K562 (cell line): ENCODE measurements around the gene HMX2. TPM values are rescaled to one million over a fixed set of nuclear protein-coding genes. Genes with fewer than 3 reads are reported as not detected.

Source experiments
- CC2D1A ChIP-seq: fragments of 450-650 bp; IDR thresholded peaks from 2 replicates; pipeline ENCODE4 v1.6.1; 2017; ENCODE audit warnings: mild to moderate bottlenecking
- CSDE1 ChIP-seq, 2 experiments: fragments of 450-650 bp; IDR thresholded peaks; 2 replicates each; pipeline ENCODE4 v1.6.1; 2016; ENCODE audit warnings: mild to moderate bottlenecking in 1 of 2
- ETV1 ChIP-seq: fragments of 450-650 bp; conservative IDR thresholded peaks from 2 replicates; pipeline ENCODE4 v1.6.1; 2016; ENCODE audit warnings: missing genetic modification characterization, control low read depth, low read depth, missing compliant biosample characterization
- FIP1L1 ChIP-seq: fragments of 200-400 bp; formaldehyde crosslinking; IDR thresholded peaks from 2 replicates; pipeline ENCODE4 v1.6.1; 2018; ENCODE audit warnings: mild to moderate bottlenecking, low read depth, low read length; ENCODE audit not compliant: poor library complexity, severe bottlenecking
- FOXM1 ChIP-seq, 2 experiments: fragments of 450-650 bp in 1 of 2; sonication (generic) in 1 of 2; formaldehyde crosslinking in 1 of 2; IDR thresholded peaks; 2 replicates each; pipeline versions ENCODE4 v1.6.1 to v1.9.0; 2017 to 2022; ENCODE audit warnings: low read depth in 2 of 2, mild to moderate bottlenecking in 2 of 2, missing genetic modification reagents in 1 of 2, moderate library complexity in 1 of 2
- GTF2E2 ChIP-seq: fragments of 200-800 bp; sonication (Bioruptor generic); IDR thresholded peaks from 2 replicates; pipeline ENCODE4 v1.6.1; 2016; ENCODE audit warnings: missing genetic modification characterization, missing compliant biosample characterization
- ILF3 ChIP-seq: fragments of 450-650 bp; IDR thresholded peaks from 2 replicates; pipeline ENCODE4 v1.6.1; 2018; ENCODE audit warnings: antibody characterized with exemption, mild to moderate bottlenecking, moderate library complexity, borderline replicate concordance
- KDM4B ChIP-seq, 2 experiments: fragments of 450-650 bp in 1 of 2; sonication (generic) in 1 of 2; IDR thresholded peaks; 2 replicates each; pipeline ENCODE4 v1.6.1; 2016 to 2017; ENCODE audit warnings: borderline replicate concordance in 2 of 2, antibody characterized with exemption in 1 of 2, low read depth in 1 of 2, mild to moderate bottlenecking in 1 of 2
- NR2C2 ChIP-seq, 2 experiments: fragments of 200-800 bp in 1 of 2; sonication (Bioruptor generic) in 1 of 2; sonication (generic) in 1 of 2; formaldehyde crosslinking in 1 of 2; IDR thresholded peaks; 2 replicates each; pipeline versions ENCODE4 v1.6.1 to v1.8.0; 2016 to 2022; ENCODE audit warnings: mild to moderate bottlenecking in 1 of 2, missing compliant biosample characterization in 1 of 2, missing genetic modification characterization in 1 of 2, missing genetic modification reagents in 1 of 2
- OTX1 ChIP-seq: fragments of 450-650 bp; formaldehyde crosslinking; IDR thresholded peaks from 2 replicates; pipeline ENCODE4 v1.4.0; 2022; ENCODE audit warnings: mild to moderate bottlenecking
- RBM34 ChIP-seq: fragments of 200-400 bp; formaldehyde crosslinking; IDR thresholded peaks from 2 replicates; pipeline ENCODE4 v1.6.1; 2018; ENCODE audit warnings: low read length, borderline replicate concordance; ENCODE audit not compliant: insufficient read depth
- RBM39 ChIP-seq: fragments of 200-400 bp; formaldehyde crosslinking; optimal IDR thresholded peaks from 2 replicates; pipeline ENCODE3; 2018; ENCODE audit warnings: low read depth, low read length
- SMAD3 ChIP-seq: fragments of 450-650 bp; formaldehyde crosslinking; conservative IDR thresholded peaks from 2 replicates; pipeline ENCODE4 v1.4.0; 2020; ENCODE audit warnings: mild to moderate bottlenecking
- SMARCE1 ChIP-seq: fragments of 450-650 bp; IDR thresholded peaks from 2 replicates; pipeline ENCODE4 v1.7.1; 2016; ENCODE audit warnings: mild to moderate bottlenecking
- STAT5B ChIP-seq: fragments of 250-450 bp; sonication (Bioruptor Pico); IDR thresholded peaks from 2 replicates; pipeline ENCODE4 v1.8.0; 2021; ENCODE audit warnings: mild to moderate bottlenecking, inconsistent platforms
- TFAM ChIP-seq: fragments of 250-450 bp; sonication (Bioruptor Pico); conservative IDR thresholded peaks from 2 replicates; pipeline ENCODE4 v1.5.0; 2021; ENCODE audit warnings: mild to moderate bottlenecking, moderate library complexity
- TGIF2 ChIP-seq: sonication (generic); formaldehyde crosslinking; IDR thresholded peaks from 2 replicates; pipeline ENCODE4 v1.8.1; 2022; ENCODE audit warnings: mild to moderate bottlenecking, missing genetic modification reagents, moderate library complexity
- ZBED1 ChIP-seq: IDR thresholded peaks from 2 replicates; pipeline ENCODE4 v1.6.1; 2014
- ZBTB34 ChIP-seq: fragments of 250-450 bp; sonication (Bioruptor Pico); IDR thresholded peaks from 2 replicates; pipeline ENCODE4 v1.8.0; 2021; ENCODE audit warnings: mild to moderate bottlenecking, moderate library complexity
- ZC3H11A ChIP-seq: IDR thresholded peaks from 2 replicates; pipeline ENCODE4 v1.6.1; 2012; ENCODE audit warnings: low read depth, low read length, improper control_type of control experiment
- ZMIZ1 ChIP-seq, 2 experiments: fragments of 150-350 bp in 1 of 2; IDR thresholded peaks; 2 replicates each; pipeline ENCODE4 v1.6.1; 2012 to 2016; ENCODE audit warnings: low read depth in 2 of 2, low read length in 2 of 2, mild to moderate bottlenecking in 1 of 2, moderate library complexity in 1 of 2
- ZNF133 ChIP-seq: fragments of 250-450 bp; sonication (Bioruptor Pico); IDR thresholded peaks from 2 replicates; pipeline ENCODE4 v1.4.0; 2020; ENCODE audit warnings: mild to moderate bottlenecking
- ZNF212 ChIP-seq: fragments of 450-650 bp; formaldehyde crosslinking; IDR thresholded peaks from 2 replicates; pipeline ENCODE4 v1.4.0; 2020; ENCODE audit warnings: mild to moderate bottlenecking
- ZNF282 ChIP-seq: sonication (generic); formaldehyde crosslinking; IDR thresholded peaks from 2 replicates; pipeline ENCODE4 v1.8.1; 2023; ENCODE audit warnings: missing genetic modification reagents
- ZNF324 ChIP-seq: fragments of 250-450 bp; sonication (Bioruptor Pico); IDR thresholded peaks from 2 replicates; pipeline ENCODE4 v1.4.0; 2020; ENCODE audit warnings: mild to moderate bottlenecking
- ZNF384 ChIP-seq: IDR thresholded peaks from 2 replicates; pipeline ENCODE4 v1.6.1; 2012; ENCODE audit warnings: low read depth, low read length, improper control_type of control experiment
- polyA plus RNA-seq, 8 experiments: library from polyadenylated mRNA; depleted of rRNA in 4 of 8; stranded (reverse) in 5 of 8; unstranded in 3 of 8; fragments of >200 nt; fragmentation: Nextera tagmentation in 2 of 8; fragmentation: Illumina TruSeq in 1 of 8; extraction: Ambion mirVana in 2 of 8; extraction: Trizol in 1 of 8; gene quantifications; 2 replicates each; pipeline versions ENCODE4 v1.2.1 to v1.2.3, GENCODE V29; 2011 to 2014; ENCODE audit warnings: inconsistent platforms in 1 of 8, missing spikeins in 1 of 8
- total RNA-seq, 7 experiments: library from RNA; depleted of rRNA in 6 of 7; stranded (reverse); fragments of >200 nt in 6 of 7; fragmentation: Illumina TruSeq in 2 of 7; extraction: Trizol in 2 of 7; gene quantifications; 2 replicates each; pipeline versions ENCODE4 v1.2.1 to v1.2.3, GENCODE V29; 2011 to 2021; ENCODE audit warnings: low replicate concordance in 1 of 7

Gene HMX2
- total and polyA plus RNA-seq, 9 of the 15 experiments (the other 6 are each of a cell fraction or from before 2014, with no cell fraction given), result 0.07 to 0.58 (median 0.09) TPM; not detected in 2

- TF ChIP-seq ETV1 (tag) (0 out of 2 replicates have a peak, but pooled peaks have one; percentile 21), TFAM (no peak), ZNF384 (no peak), GTF2E2 (no peak), ZNF212 (no peak), RBM39 (no peak), CC2D1A (peak; percentile 68), FOXM1 (IDR thresholded peaks at IDR 0.05; ENCODE audit: low read depth) (peak; percentile 84), FOXM1 (CRISPR knock-in tag; IDR thresholded peaks at IDR 0.05; ENCODE audit: low read depth) (no peak), SMAD3 (CRISPR knock-in tag) (no peak), SMARCE1 (0 out of 2 replicates have a peak, but pooled peaks have one; percentile 12), ZNF133 (CRISPR knock-in tag) (no peak), ZC3H11A (no peak), ZNF324 (CRISPR knock-in tag) (no peak), ILF3 (no peak), KDM4B (IDR thresholded peaks at IDR 0.05; ENCODE audit: borderline replicate concordance in 2 of 2, low read depth in 1 of 2) (peak in 1 of 2 experiments; percentile 51; a peak in 1 of 4 replicates), ZMIZ1 (IDR thresholded peaks at IDR 0.05; ENCODE audit: low read depth in 2 of 2, low read length in 2 of 2) (no peak), RBM34 (no peak), TGIF2 (CRISPR knock-in tag) (no peak), NR2C2 (CRISPR knock-in tag; IDR thresholded peaks at IDR 0.05) (peak; percentile 95), NR2C2 (tag; IDR thresholded peaks at IDR 0.05) (peak; percentile 99), CSDE1 (IDR thresholded peaks at IDR 0.05) (no peak), OTX1 (no peak), ZBTB34 (no peak), FIP1L1 (no peak), ZBED1 (no peak), STAT5B (CRISPR knock-in tag) (no peak), ZNF282 (CRISPR knock-in tag) (no peak)
These were observed 6.3 kb downstream of the HMX2 start, which contains the start of gene BUB3 (continued) for GRCh38 chr10:123154092-123154710.
